GM12878 (cell line): Measurements from ENCODE around the gene GNA15. TPM values are rescaled to one million over a fixed set of nuclear protein-coding genes. Genes with fewer than 3 reads are reported as not detected.

Experiments used
- ATAC-seq: fragments of 200-7000 bp; cut with Tn5 transposase; 3 replicates; pipeline ENCODE4 v1.9.1; 2020; ENCODE audit warnings: mild to moderate bottlenecking, moderate library complexity
- BruUV-seq: library from RNA; stranded (reverse); fragments of 400-500 nt; replicated peaks from 2 replicates; lab custom pipeline; 2021; lab: Mats Ljungman, UMichigan
- CTCF ChIA-PET: fragments of 300-600 bp; sonication (Branson Sonifier 250); formaldehyde crosslinking; extraction: SDS; loops from one replicate; lab custom pipeline; 2021; ENCODE audit warnings: inconsistent platforms; lab: Yijun Ruan, JAX
- POLR2A ChIA-PET: fragments of 350-600 bp; formaldehyde crosslinking; extraction: SDS; loops from one replicate; lab custom pipeline; 2021; ENCODE audit warnings: inconsistent platforms; lab: Charles Lee
- RAD21 ChIA-PET: fragments of 300-600 bp; sonication (Branson Sonifier 250); formaldehyde crosslinking; loops from one replicate; lab custom pipeline; 2023; ENCODE audit warnings: antibody characterized with exemption; ENCODE audit not compliant: unreplicated experiment; lab: Charles Lee
- SMC1A ChIA-PET: fragments of 300-600 bp; sonication (Branson Sonifier 250); formaldehyde crosslinking; loops from one replicate; lab custom pipeline; 2023; ENCODE audit not compliant: unreplicated experiment, uncharacterized antibody; lab: Charles Lee
- DNase-seq: peaks from one replicate; pipeline ENCODE4 v3.0.0-alpha.2; 2011; ENCODE audit warnings: low read depth, low spot score
- FAIRE-seq: peaks from 3 replicates; lab custom pipeline; 2011; peaks lifted over from hg19 to GRCh38; lab: Jason Lieb, UNC
- H2AFZ ChIP-seq: 2 replicates; pipeline ENCODE4 v1.6.0; 2011; ENCODE audit warnings: low read depth, low read length, control low read depth; ENCODE audit not compliant: control insufficient read depth
- H3K27ac ChIP-seq: 2 replicates; pipeline ENCODE4 v1.5.1; 2011; ENCODE audit warnings: control low read depth; ENCODE audit not compliant: control insufficient read depth, insufficient read depth
- H3K27me3 ChIP-seq, 2 experiments: replicated peaks in 1 of 2; 2 replicates each; pipeline versions ENCODE4 v1.6.0 to v1.6.1; 2011; ENCODE audit warnings: low read length in 1 of 2; ENCODE audit not compliant: control insufficient read depth in 2 of 2, insufficient read depth in 2 of 2
- H3K36me3 ChIP-seq, 2 experiments: 2 replicates each; pipeline ENCODE4 v1.5.1; 2011; ENCODE audit warnings: low read length in 1 of 2; ENCODE audit not compliant: control insufficient read depth in 2 of 2, insufficient read depth in 2 of 2
- H3K4me1 ChIP-seq: 2 replicates; pipeline ENCODE4 v1.6.1; 2011; ENCODE audit warnings: mild to moderate bottlenecking, low read length, moderate library complexity, mixed read lengths; ENCODE audit not compliant: control insufficient read depth, insufficient read depth
- H3K4me2 ChIP-seq: 2 replicates; pipeline ENCODE4 v1.6.0; 2011; ENCODE audit warnings: control low read depth; ENCODE audit not compliant: control insufficient read depth, insufficient read depth
- H3K4me3 ChIP-seq: fragments of 200-600 bp; sonication (generic); 2 replicates; pipeline ENCODE4 v1.5.1; 2016
- H3K79me2 ChIP-seq: 2 replicates; pipeline ENCODE4 v1.6.0; 2011; ENCODE audit warnings: low read length; ENCODE audit not compliant: control insufficient read depth, insufficient read depth
- H3K9ac ChIP-seq: 2 replicates; pipeline ENCODE4 v1.8.0; 2011; ENCODE audit warnings: low read length, control low read depth, mixed read lengths; ENCODE audit not compliant: control insufficient read depth, insufficient read depth
- H3K9me3 ChIP-seq: replicated peaks from 3 replicates; pipeline ENCODE4 v1.5.1; 2011; ENCODE audit warnings: mild to moderate bottlenecking, low read length; ENCODE audit not compliant: control insufficient read depth, insufficient read depth
- H4K20me1 ChIP-seq: 2 replicates; pipeline ENCODE4 v1.6.0; 2011; ENCODE audit not compliant: control insufficient read depth, insufficient read depth
- CBX3 ChIP-seq: fragments of 200-600 bp; sonication (generic); IDR thresholded peaks from 2 replicates; pipeline ENCODE4 v1.6.1; 2016; ENCODE audit warnings: low read depth, borderline replicate concordance
- FOXK2 ChIP-seq: fragments of 450-650 bp; IDR thresholded peaks from 2 replicates; pipeline ENCODE4 v1.6.1; 2017; ENCODE audit warnings: mild to moderate bottlenecking, moderate library complexity
- HCFC1 ChIP-seq: fragments of 150-350 bp; IDR thresholded peaks from 2 replicates; pipeline ENCODE4 v1.6.1; 2014; ENCODE audit warnings: low read length
- JUND ChIP-seq: IDR thresholded peaks from 2 replicates; pipeline ENCODE4 v1.6.1; 2012; ENCODE audit warnings: low read depth, mild to moderate bottlenecking, low read length, improper control_type of control experiment, moderate library complexity
- MYB ChIP-seq: fragments of 150-350 bp; IDR thresholded peaks from 2 replicates; pipeline ENCODE4 v1.6.1; 2014; ENCODE audit warnings: mild to moderate bottlenecking, low read depth, low read length, borderline replicate concordance
- STAT1 ChIP-seq: fragments of 450-650 bp; conservative IDR thresholded peaks from 2 replicates; pipeline ENCODE4 v1.6.1; 2014; ENCODE audit warnings: antibody characterized with exemption, mild to moderate bottlenecking
- ZNF384 ChIP-seq: IDR thresholded peaks from 2 replicates; pipeline ENCODE4 v1.6.1; 2012; ENCODE audit warnings: low read depth, mild to moderate bottlenecking, low read length, improper control_type of control experiment, borderline replicate concordance
- WGBS: methylation state at CpG from one replicate; pipeline ENCODE4 v1.1.6; 2016; ENCODE audit warnings: low lambda C conversion rate; ENCODE audit not compliant: insufficient replicate concordance, insufficient coverage; ENCODE audit errors: missing lambda C conversion rate; 5-methylcytosine and 5-hydroxymethylcytosine counted together
- in situ Hi-C: fragments of 300-500 bp; cut with MboI; formaldehyde crosslinking; loops from 9 replicates; pipeline ENCODE4 v1.14.3; 2018; ENCODE audit warnings: mixed read lengths
- intact Hi-C: fragments of 100-400 bp; cut with micrococcal nuclease; formaldehyde crosslinking; loops from one replicate; pipeline ENCODE4 v1.14.2; 2022; ENCODE audit not compliant: unreplicated experiment
- polyA plus RNA-seq, 11 experiments: library from polyadenylated mRNA; depleted of rRNA in 4 of 11; unstranded in 6 of 11; stranded (reverse) in 5 of 11; fragments of >200 nt; fragmentation: Nextera tagmentation in 4 of 11; fragmentation: Illumina TruSeq in 1 of 11; extraction: Ambion mirVana in 4 of 11; extraction: Trizol in 1 of 11; gene quantifications; 1 replicate in 1 of 11; 2 replicates in 10 of 11; pipeline versions ENCODE4 v1.2.1 to v1.2.3, GENCODE V29; 2011 to 2016; ENCODE audit warnings: inconsistent platforms in 2 of 11, missing spikeins in 2 of 11, low read depth in 1 of 11
- total RNA-seq, 4 experiments: library from RNA; depleted of rRNA in 3 of 4; stranded (reverse); fragments of >200 nt in 3 of 4; fragmentation: Illumina TruSeq in 1 of 4; extraction: Trizol in 1 of 4; gene quantifications; 2 replicates each; pipeline versions ENCODE4 v1.2.1 to v1.2.3, GENCODE V29; 2013 to 2021
- TF ChIP-seq, protein P1 (sequence below): IDR thresholded peaks from 2 replicates; pipeline ENCODE4 v1.6.1; 2011; ENCODE audit warnings: low read depth, low read length, improper control_type of control experiment, borderline replicate concordance

GNA15 gene
- total and polyA plus RNA-seq, 10 of the 15 experiments (the other 5 are each of a cell fraction or from before 2014, with no cell fraction given): 0.42 to 18.0 (median 9.4) TPM

- no peak overlapping the region for H3K4me3 ChIP-seq
- TF ChIP-seq ZNF384 (no peak), CBX3 (no peak), STAT1 (no peak), HCFC1 (no peak), FOXK2 (no peak), JUND (no peak), MYB (no peak)
- TF ChIP-seq, protein P1, sequence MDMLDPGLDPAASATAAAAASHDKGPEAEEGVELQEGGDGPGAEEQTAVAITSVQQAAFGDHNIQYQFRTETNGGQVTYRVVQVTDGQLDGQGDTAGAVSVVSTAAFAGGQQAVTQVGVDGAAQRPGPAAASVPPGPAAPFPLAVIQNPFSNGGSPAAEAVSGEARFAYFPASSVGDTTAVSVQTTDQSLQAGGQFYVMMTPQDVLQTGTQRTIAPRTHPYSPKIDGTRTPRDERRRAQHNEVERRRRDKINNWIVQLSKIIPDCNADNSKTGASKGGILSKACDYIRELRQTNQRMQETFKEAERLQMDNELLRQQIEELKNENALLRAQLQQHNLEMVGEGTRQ: no peak
- intact Hi-C loops (no loop called here), in situ Hi-C loops (no loop called here)
- no peaks in the 10 kb centered on the region for H3K4me1 ChIP-seq
- ChIA-PET POLR2A (no interaction called here), SMC1A (no interaction called here), CTCF (no interaction called here), RAD21 (no interaction called here)
- BruUV-seq: no TSS peak
- ATAC-seq: no peak
- peaks cover 1% of the 10 kb centered on the region; the same call in 1 of the 2 replicates for H3K79me2 ChIP-seq
- no peak overlapping the region for H3K27ac ChIP-seq
- H3K9me3 ChIP-seq: no peaks in the 10 kb centered on the region
- no peaks in the 10 kb centered on the region for H4K20me1 ChIP-seq
- no peak overlapping the region for H3K4me2 ChIP-seq
- 94% methylated on average over 38 of the region's 42 CpGs for WGBS
- H3K36me3 ChIP-seq: peaks cover 2 to 8% of the 10 kb centered on the region in 2 experiments; a peak in 3 of 4 replicates
- no peak for FAIRE-seq
- no peaks in the 10 kb centered on the region for H3K27me3 ChIP-seq
- no peak overlapping the region for H2AFZ ChIP-seq
- DNase-seq: no peak
- H3K9ac ChIP-seq: no peak overlapping the region
These were observed 60.5 kb downstream of the GNA15 start for GRCh38 chr19:3196064-3196932.
